Measurements from ENCODE around the gene GOLPH3. TPM values are rescaled to one million over a fixed set of nuclear protein-coding genes. Genes with fewer than 3 reads are reported as not detected.
A peak's percentile ranks its signal among the peaks of the same experiment; 100 is the strongest.
"Not testable (repeated sequence)": the region's sequence is repeated elsewhere in the genome, so short reads cannot be mapped to it uniquely, and the experiment has no call there.

Gene GOLPH3
- total RNA-seq, 1 experiment from 2014 or later = 98.7 TPM

GRCh38 chr5:32123058-32123805 is 50.9 kb downstream of the GOLPH3 start:
- H2BK120ac ChIP-seq (ENCODE audit: low read depth, low read length, poor library complexity, severe bottlenecking) = no peak overlapping the region
- no CpG with 5 or more reads among the region's 8 CpGs for WGBS (ENCODE audit: extremely low coverage, insufficient read length, low lambda C conversion rate)
- peaks cover 11% of the 10 kb centered on the region for H3K79me1 ChIP-seq (ENCODE audit: insufficient read depth, low read depth, low read length, poor library complexity, severe bottlenecking)
- no peaks in the 10 kb centered on the region for H4K20me1 ChIP-seq (ENCODE audit: control insufficient read depth, insufficient read depth, insufficient read length)
- no peak overlapping the region for H3K18ac ChIP-seq (ENCODE audit: insufficient read length, low read depth, low read length)
- no peaks in the 10 kb centered on the region; the same call in 1 of the 2 replicates for H3K27me3 ChIP-seq (ENCODE audit: insufficient read depth, low read length)
- no peak overlapping the region for H2BK12ac ChIP-seq (ENCODE audit: insufficient read length, low read depth, low read length)
- no peak overlapping the region for H4K8ac ChIP-seq (replicated peaks; ENCODE audit: insufficient read length, low read depth, low read length)
- Mint-ChIP-seq H3K27ac (peak overlapping the region in 1 of 3 experiments; percentile 29; a peak in 1 of 7 replicates), H3K27me3 (ENCODE audit: low read depth) (no peaks in the 10 kb centered on the region), H3K4me3 (no peak overlapping the region), H3K4me1 (peaks cover 5 to 7% of the 10 kb centered on the region in 2 experiments), H3K9me3 (no peaks in the 10 kb centered on the region), H3K36me3 (ENCODE audit: insufficient read depth in 1 of 3, low read depth in 3 of 3) (peaks cover 22 to 57% (median 42%) of the 10 kb centered on the region in 3 experiments)
- H3K23ac ChIP-seq (ENCODE audit: insufficient read length, low read depth, low read length) = no peak overlapping the region
- no peaks in the 10 kb centered on the region for H3K9me3 ChIP-seq (ENCODE audit: control insufficient read depth, low read depth, low read length)
- no peak overlapping the region for H2BK15ac ChIP-seq (ENCODE audit: low read depth, low read length)
- H2AFZ ChIP-seq (ENCODE audit: low read length) = no peak overlapping the region
- H3K14ac ChIP-seq (ENCODE audit: insufficient read depth, low read length) = no peak overlapping the region
- no peak overlapping the region for H3T11ph ChIP-seq (ENCODE audit: low read length)
- no peak overlapping the region for H3K56ac ChIP-seq (ENCODE audit: insufficient read length, low read depth, low read length)
- H3K4me2 ChIP-seq (ENCODE audit: insufficient read depth, insufficient read length, low read length) = no peak overlapping the region
- no peak for TF ChIP-seq CTCF (conservative IDR thresholded peaks at IDR 0.05)
- H2AK5ac ChIP-seq (ENCODE audit: insufficient read length, low read length) = no peak overlapping the region
- peaks cover 3% of the 10 kb centered on the region; the same call in 1 of the 2 replicates for H3K79me2 ChIP-seq (ENCODE audit: insufficient read depth, low read length)
- no peaks in the 10 kb centered on the region for H3K23me2 ChIP-seq (ENCODE audit: insufficient read length, low read depth, low read length, poor library complexity, severe bottlenecking)
- no peak overlapping the region for H3K4ac ChIP-seq (ENCODE audit: low read depth, low read length)
- no peak overlapping the region for H2BK20ac ChIP-seq (ENCODE audit: low read depth, low read length, poor library complexity, severe bottlenecking)
- no peak overlapping the region for H3K9ac ChIP-seq (ENCODE audit: extremely low read depth, insufficient read length, low read length)
- no peak overlapping the region for H4K91ac ChIP-seq (ENCODE audit: insufficient read length, low read depth, low read length)
- no peak for DNase-seq
- H2BK5ac ChIP-seq (ENCODE audit: insufficient read length, low read length) = no peak overlapping the region
- H4K5ac ChIP-seq (ENCODE audit: insufficient read length, low read depth, low read length) = no peak overlapping the region
- H3K27ac ChIP-seq (ENCODE audit: insufficient read length, low read depth, low read length) = no peak overlapping the region
- no peaks in the 10 kb centered on the region for H3K4me1 ChIP-seq (ENCODE audit: insufficient read depth, low read length)

- not testable (repeated sequence) for H3K4me3 Mint-ChIP-seq; H4K20me1 ChIP-seq (ENCODE audit: control insufficient read depth, insufficient read depth, insufficient read length); DNase-seq; H3K79me1 ChIP-seq (ENCODE audit: insufficient read depth, low read depth, low read length, poor library complexity, severe bottlenecking); H3T11ph ChIP-seq (ENCODE audit: low read length); H3K27me3 Mint-ChIP-seq (ENCODE audit: low read depth); H3K4me2 ChIP-seq (ENCODE audit: insufficient read depth, insufficient read length, low read length); H2AK5ac ChIP-seq (ENCODE audit: insufficient read length, low read length); H3K79me2 ChIP-seq (ENCODE audit: insufficient read depth, low read length); H2BK12ac ChIP-seq (ENCODE audit: insufficient read length, low read depth, low read length); H4K8ac ChIP-seq (replicated peaks; ENCODE audit: insufficient read length, low read depth, low read length); H2BK15ac ChIP-seq (ENCODE audit: low read depth, low read length); H3K23me2 ChIP-seq (ENCODE audit: insufficient read length, low read depth, low read length, poor library complexity, severe bottlenecking); H3K23ac ChIP-seq (ENCODE audit: insufficient read length, low read depth, low read length); H3K56ac ChIP-seq (ENCODE audit: insufficient read length, low read depth, low read length); H2BK5ac ChIP-seq (ENCODE audit: insufficient read length, low read length); H3K9me3 ChIP-seq (ENCODE audit: control insufficient read depth, low read depth, low read length); H4K5ac ChIP-seq (ENCODE audit: insufficient read length, low read depth, low read length); H3K9ac ChIP-seq (ENCODE audit: extremely low read depth, insufficient read length, low read length); H3K18ac ChIP-seq (ENCODE audit: insufficient read length, low read depth, low read length); H3K4me1 Mint-ChIP-seq; H3K4me1 ChIP-seq (ENCODE audit: insufficient read depth, low read length); H2AFZ ChIP-seq (ENCODE audit: low read length); H2BK120ac ChIP-seq (ENCODE audit: low read depth, low read length, poor library complexity, severe bottlenecking); H4K91ac ChIP-seq (ENCODE audit: insufficient read length, low read depth, low read length); H2BK20ac ChIP-seq (ENCODE audit: low read depth, low read length, poor library complexity, severe bottlenecking); H3K27ac Mint-ChIP-seq; H3K27ac ChIP-seq (ENCODE audit: insufficient read length, low read depth, low read length); H3K14ac ChIP-seq (ENCODE audit: insufficient read depth, low read length); H3K9me3 Mint-ChIP-seq; H3K27me3 ChIP-seq (ENCODE audit: insufficient read depth, low read length); H3K4ac ChIP-seq (ENCODE audit: low read depth, low read length)
- no CpG with 5 or more reads among the region's 8 CpGs for WGBS (ENCODE audit: extremely low coverage, insufficient read length, low lambda C conversion rate)
- H3K36me3 Mint-ChIP-seq (ENCODE audit: insufficient read depth in 1 of 3, low read depth in 3 of 3) = peaks cover 21 to 64% (median 49%) of the 10 kb centered on the region in 3 experiments; a peak in 6 of 7 replicates
These were observed 55.2 kb downstream of the GOLPH3 start for GRCh38 chr5:32118922-32119321.

Data from H9 (cell line).